ENCODE results near the gene SLFN12.

GRCh38 chr17:35429702-35430101, 2.6 kb downstream of the SLFN12 start:
- TF ChIP-seq EZH2 (IDR thresholded peaks at IDR 0.05; ENCODE audit: borderline replicate concordance, control insufficient read depth, low read depth, low read length) (no peak), RBBP5 (conservative IDR thresholded peaks at IDR 0.05) (no peak), SMC3 (IDR thresholded peaks at IDR 0.05; ENCODE audit: borderline replicate concordance, low read length) (no peak), ATF2 (IDR thresholded peaks at IDR 0.05; ENCODE audit: low read length) (no peak), POLR2AphosphoS5 (IDR thresholded peaks at IDR 0.05; ENCODE audit: low read length) (no peak), POLR2A (IDR thresholded peaks at IDR 0.05; ENCODE audit: low read depth, low read length) (no peak), ELK1 (IDR thresholded peaks at IDR 0.05; ENCODE audit: low read depth, low read length) (no peak)
